Activated T-cell treated with anti-CD3 and anti-CD28 coated beads, Interleukin-2, amount 50 U/mL, for 48 hours (primary cell): ENCODE data around the gene POLR2H.
A peak's percentile ranks its signal among the peaks of the same experiment; 100 is the strongest.

Experiments
- DNase-seq, 2 experiments: peaks; one replicate each; pipeline ENCODE4 v3.0.0-alpha.2; 2020

The POLR2H gene

DNA sequence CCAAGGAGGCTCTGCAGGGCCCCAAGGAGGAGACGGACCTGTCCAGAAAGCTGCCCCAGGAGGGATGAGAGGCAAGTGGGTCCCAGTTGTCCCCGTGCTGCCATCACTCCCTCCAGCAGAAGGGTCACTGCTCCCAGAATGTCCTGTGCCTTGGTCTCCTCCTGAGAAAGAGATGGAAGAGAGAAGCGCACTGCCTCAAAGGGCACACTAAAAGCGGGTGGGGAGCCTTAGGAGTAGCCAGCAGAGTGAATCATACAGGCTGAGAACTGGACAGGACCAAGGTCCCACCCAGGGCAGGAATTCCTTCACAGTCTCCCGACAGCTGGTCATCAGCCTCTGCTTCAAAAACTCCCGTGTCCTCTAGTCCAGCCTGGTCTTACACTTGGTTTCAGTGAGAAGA lies 11.9 kb downstream of the POLR2H start:
- DNase-seq: no peak

DNA sequence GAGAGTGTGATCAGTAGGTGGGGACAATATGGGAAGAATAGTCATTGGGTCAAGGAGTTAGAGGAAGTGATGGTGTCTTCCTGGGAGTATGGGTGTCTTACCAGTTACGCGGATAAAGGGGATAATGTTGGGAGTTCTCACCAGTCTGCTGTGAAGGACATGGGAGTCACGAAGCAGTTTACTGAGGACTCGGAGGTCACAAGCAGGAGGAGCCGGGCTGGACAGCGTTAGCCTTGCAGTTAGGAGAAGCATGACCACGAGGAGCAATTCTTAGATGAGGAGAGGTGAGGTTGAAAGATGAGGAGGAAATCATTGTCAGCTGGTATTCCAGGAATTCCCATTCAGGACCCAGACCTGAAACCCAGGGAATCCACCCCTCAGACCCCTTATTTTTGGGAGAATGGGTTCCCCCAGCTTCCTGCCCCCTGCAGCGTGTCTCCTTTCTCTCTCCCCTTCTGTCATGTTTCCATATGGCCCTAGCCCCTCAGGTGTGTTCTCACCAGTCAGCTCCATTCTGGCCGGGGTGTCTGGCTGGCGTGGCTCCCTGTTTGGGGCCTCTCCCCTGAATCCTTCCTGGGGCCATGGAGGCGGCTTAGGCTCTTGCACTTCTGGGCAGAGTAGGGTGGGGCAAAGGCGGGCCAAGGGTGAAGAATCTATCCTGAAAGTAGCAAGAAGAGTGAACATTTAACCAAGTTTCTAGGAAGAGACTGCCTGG lies 14.4 kb downstream of the POLR2H start:
- no peak for DNase-seq

DNA sequence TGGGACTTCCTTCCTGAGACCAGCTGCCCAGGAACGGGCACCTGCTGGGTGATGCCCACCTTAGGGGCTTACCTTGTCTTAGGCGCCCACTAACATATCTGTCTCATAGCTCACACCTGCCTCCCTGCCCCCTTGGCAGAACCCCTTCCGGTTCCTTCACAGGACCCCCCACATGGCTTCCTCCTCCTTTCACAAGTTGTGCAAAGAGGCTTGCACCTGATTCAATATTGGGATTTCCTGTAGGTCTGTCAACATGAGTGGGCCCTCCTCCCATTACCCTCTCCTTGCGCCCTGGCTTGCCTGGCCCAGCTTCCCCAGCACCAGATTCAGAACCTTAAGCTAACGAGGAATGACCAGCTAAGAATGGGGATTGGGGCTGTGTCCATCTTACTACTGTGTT lies 15.9 kb downstream of the POLR2H start:
- no peak for DNase-seq

DNA sequence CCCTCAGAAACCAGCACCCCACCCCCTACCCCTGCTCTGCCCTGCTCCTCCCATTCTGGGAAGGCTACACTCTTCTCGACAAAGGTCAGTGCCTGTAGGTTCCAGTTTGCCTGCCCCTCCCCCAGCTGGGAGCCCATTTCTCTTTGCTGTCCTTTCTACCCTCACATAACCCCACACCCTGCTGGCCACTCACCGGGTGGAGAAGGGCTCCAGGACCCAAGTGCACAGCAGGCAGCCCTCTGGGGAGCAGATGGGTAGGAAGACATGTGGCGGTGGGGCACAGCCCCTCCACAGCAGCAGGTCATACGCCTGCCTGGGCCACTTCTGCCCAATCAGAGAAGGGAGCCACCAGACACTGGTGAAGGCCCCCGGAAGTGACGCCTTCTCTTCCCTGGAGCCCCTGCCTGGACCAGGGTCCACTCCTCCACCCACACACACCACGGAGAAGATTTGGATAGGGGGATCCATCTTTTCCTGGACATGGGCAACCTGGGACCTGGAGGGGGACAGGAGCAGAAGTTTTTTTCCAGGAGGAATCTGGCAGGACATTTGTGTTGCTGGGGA lies 16.5 kb downstream of the POLR2H start, which contains the start of gene THPO:
THPO (minus strand) TSS at position 326 of the 564 bp plus-strand sequence. CDS start 1,948 bp downstream, outside the sequence.
- DNase-seq: no peak

DNA sequence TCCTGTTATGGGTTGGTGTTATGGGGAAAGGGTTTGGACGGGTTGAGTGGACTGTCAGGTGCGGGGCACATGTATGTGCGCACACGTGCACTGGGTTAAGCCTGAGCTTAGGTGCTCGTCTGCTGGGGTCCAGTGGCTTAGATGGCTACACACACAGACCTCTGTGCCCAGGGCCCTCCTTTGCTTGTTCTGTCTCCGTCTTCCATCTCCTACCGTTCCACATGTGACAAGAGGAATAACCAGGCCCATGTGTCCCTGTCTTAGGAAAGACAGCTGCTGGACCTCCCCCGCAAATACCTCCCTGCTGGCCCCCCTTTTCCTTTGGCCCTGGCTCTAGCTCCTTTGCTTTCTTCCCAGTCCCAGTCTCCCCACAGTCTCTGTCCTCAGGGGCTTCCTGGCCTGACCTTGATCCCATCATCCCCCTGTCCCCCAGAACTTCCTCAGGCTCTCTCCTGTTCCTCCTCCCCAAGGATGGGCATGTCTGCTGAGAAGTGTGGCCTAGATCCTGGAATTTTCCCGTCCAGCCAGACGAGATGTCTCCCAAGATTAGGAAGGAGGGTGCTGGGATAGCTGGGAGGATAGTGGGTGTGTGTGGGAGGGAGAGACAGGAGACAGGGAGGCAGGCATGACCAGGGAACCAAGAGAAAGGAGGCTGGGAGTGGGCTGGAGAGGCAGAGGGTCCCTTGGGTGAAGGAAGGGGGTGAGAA lies 17.3 kb downstream of the POLR2H start:
- no peak for DNase-seq

DNA sequence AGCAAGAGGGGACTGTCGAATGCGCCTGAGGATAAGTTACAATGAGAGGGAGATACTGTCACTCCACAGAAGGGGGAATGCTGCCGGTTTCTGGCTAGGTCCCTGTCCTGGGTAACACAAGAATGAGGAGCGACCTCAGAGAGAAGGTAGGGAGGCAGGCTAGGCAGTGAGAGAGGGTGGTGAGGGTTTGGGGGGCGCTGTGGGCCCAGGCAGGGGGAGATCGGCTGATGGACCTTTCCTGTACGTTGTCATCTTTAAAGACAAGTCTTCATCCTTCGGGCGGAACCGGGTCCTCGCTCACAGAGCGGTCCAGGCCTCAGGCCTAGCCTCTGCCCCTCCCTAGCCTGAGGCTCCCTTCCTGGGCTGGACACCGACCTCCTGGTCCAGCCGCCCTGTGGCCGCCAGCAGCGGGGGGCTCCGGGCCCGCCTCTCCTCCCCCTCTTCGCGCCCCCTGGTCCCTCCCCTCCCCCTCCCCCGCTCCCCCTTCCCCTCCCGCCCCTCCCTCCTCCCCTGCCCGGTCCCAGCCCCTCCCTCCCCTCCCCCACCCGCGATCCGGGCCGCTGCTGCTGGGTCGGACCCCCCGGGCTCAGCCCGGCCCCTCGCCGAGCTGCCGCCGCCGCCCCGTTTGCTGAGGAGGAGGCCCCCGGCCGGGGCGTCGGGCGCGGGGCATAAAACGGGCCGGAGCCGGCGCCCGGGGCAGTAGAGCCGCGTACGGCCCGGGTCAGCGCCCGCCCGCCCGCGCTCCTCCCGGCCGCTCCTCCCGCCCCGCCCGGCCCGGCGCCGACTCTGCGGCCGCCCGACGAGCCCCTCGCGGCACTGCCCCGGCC lies 18.1 kb downstream of the POLR2H start, which contains the start of gene CHRD:
CHRD (plus strand) TSS at position 697 of the 827 bp plus-strand sequence. CDS start 265 bp downstream, outside the sequence.
- no peak for DNase-seq

DNA sequence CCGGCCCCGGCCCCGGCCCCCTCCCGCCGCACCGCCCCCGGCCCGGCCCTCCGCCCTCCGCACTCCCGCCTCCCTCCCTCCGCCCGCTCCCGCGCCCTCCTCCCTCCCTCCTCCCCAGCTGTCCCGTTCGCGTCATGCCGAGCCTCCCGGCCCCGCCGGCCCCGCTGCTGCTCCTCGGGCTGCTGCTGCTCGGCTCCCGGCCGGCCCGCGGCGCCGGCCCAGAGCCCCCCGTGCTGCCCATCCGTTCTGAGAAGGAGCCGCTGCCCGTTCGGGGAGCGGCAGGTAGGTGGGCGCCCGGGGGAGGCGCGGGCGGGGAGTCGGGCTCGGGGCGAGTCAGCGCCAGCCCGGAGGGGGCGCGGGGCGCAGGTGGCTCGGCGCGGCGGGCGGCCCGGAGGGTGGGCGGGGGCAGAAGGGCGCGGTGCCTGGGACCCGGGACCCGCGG lies 18.7 kb downstream of the POLR2H start:
- DNase-seq: peak in 1 of 2 experiments; percentile 46

DNA sequence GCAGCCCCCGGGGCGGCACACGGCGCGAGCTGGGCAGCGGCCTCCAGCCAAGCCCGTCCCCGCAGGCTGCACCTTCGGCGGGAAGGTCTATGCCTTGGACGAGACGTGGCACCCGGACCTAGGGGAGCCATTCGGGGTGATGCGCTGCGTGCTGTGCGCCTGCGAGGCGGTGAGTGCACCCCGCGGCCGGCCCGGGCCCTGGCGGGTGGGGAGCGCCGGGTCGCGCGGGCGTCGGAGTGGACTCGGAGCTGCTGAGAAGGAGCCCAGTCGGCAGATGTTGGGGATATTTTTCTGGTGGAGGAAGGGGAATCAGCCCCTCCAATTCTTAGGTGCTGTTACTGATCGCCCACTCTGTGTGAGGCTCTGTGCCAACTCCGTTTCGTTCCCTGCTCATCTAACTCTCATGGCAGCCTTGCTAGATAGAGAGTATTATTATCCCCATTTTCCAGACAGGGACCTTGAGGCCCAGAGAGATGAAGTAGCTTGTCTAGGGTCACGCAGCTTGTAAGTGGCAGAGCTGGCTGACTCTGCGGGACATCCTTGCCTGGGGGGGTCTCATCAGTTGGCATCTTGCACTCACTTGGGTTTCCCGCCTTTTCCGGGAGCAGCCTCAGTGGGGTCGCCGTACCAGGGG lies 19.2 kb downstream of the POLR2H start:
- peak; percentile 33 to 39 for DNase-seq

DNA sequence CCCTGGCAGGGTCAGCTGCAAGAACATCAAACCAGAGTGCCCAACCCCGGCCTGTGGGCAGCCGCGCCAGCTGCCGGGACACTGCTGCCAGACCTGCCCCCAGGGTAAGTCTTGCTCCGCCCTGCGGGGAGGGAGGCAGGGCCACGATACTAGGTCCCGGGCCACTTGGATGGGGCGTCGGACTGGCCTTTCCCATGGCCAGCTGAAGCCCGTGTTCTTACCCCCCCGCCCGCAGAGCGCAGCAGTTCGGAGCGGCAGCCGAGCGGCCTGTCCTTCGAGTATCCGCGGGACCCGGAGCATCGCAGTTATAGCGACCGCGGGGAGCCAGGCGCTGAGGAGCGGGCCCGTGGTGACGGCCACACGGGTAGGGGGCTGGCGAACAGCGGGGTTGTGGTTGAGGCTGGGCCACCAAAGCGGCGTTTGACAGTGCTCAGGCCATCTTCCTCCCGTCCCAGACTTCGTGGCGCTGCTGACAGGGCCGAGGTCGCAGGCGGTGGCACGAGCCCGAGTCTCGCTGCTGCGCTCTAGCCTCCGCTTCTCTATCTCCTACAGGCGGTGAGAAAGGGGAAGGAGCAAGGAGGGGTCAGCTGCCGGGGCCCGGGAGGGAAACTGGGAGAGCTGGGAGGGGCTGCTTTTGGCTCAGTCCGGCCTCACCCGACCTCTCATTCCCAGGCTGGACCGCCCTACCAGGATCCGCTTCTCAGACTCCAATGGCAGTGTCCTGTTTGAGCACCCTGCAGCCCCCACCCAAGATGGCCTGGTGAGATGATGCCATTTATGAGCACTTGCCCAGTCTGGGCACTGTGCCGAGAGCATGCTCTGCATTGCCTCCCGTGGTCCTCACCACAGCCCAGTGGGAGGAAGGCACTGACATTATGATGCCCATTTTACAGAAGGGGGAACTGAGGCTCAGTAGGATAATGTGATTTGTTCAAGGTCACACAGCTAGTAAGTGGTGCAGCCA lies 20.0 kb downstream of the POLR2H start:
- DNase-seq: peak in 1 of 2 experiments; percentile 40

DNA sequence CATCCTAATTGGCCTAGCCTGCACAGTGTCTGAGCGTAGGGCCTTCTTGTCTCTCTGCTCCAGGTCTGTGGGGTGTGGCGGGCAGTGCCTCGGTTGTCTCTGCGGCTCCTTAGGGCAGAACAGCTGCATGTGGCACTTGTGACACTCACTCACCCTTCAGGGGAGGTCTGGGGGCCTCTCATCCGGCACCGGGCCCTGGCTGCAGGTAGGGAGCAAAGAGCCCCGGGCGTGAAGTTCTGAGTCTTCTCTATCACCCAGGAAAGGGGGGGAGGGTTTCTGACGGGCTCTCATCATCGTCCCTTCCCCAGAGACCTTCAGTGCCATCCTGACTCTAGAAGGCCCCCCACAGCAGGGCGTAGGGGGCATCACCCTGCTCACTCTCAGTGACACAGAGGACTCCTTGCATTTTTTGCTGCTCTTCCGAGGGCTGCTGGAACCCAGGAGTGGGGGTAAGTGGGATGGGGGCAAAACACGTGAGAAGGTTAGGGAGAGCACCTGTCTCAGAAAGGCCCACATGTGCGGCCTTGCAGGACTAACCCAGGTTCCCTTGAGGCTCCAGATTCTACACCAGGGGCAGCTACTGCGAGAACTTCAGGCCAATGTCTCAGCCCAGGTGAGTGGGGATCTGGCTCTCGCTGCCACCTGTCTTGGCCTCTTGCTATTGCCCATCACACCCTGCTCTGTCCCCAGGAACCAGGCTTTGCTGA lies 21.0 kb downstream of the POLR2H start:
- no peak for DNase-seq

DNA sequence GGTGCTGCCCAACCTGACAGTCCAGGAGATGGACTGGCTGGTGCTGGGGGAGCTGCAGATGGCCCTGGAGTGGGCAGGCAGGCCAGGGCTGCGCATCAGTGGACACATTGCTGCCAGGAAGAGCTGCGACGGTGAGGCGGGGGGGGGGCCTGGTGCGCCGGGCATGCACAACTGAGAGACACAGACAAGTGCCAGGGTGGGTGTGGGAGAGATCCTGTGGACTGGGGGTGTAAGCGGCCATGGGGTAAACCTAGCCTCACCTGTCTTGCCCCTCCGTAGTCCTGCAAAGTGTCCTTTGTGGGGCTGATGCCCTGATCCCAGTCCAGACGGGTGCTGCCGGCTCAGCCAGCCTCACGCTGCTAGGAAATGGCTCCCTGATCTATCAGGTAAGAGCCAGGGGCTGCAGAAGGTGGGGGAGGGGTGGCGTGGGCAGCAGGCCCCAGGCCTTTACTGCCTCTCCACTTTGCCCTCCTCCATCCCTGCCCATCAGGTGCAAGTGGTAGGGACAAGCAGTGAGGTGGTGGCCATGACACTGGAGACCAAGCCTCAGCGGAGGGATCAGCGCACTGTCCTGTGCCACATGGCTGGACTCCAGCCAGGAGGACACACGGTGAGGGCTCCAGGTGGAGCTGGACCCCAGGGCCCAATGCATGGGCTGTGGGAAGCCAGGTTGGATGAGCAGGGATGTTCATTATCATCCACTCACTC lies 21.7 kb downstream of the POLR2H start:
- DNase-seq: no peak

DNA sequence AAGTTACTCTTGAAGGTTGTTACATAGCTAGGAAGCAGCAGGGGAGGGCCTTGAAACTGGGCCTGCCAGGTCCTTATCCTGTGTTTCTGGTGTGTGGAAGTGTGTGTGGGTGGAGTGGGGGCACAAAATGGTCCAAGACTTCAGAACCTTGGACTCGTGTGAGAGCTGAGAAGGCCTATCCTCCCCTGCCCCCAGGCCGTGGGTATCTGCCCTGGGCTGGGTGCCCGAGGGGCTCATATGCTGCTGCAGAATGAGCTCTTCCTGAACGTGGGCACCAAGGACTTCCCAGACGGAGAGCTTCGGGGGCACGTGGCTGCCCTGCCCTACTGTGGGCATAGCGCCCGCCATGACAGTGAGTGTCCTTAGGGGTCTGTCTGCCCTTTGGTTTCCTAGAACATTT lies 22.8 kb downstream of the POLR2H start:
- no peak for DNase-seq

DNA sequence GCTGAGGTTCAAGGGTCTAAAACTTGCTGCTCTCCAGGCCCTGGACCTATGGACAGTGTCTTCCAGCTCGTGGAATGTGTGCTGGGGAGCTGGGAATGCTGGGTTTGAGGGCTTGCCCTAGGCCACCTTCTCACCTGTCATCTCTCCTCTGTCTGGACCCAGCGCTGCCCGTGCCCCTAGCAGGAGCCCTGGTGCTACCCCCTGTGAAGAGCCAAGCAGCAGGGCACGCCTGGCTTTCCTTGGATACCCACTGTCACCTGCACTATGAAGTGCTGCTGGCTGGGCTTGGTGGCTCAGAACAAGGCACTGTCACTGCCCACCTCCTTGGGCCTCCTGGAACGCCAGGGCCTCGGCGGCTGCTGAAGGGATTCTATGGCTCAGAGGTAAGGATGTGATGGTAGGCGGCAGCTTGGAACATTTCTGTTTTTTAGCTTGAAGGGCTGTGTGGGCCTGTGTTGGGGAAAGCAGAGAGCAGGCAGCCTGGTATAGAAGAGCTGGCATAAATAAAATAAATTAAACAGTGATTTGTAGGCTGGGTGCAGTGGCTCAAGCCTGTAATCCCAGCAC lies 23.4 kb downstream of the POLR2H start:
- no peak for DNase-seq

DNA sequence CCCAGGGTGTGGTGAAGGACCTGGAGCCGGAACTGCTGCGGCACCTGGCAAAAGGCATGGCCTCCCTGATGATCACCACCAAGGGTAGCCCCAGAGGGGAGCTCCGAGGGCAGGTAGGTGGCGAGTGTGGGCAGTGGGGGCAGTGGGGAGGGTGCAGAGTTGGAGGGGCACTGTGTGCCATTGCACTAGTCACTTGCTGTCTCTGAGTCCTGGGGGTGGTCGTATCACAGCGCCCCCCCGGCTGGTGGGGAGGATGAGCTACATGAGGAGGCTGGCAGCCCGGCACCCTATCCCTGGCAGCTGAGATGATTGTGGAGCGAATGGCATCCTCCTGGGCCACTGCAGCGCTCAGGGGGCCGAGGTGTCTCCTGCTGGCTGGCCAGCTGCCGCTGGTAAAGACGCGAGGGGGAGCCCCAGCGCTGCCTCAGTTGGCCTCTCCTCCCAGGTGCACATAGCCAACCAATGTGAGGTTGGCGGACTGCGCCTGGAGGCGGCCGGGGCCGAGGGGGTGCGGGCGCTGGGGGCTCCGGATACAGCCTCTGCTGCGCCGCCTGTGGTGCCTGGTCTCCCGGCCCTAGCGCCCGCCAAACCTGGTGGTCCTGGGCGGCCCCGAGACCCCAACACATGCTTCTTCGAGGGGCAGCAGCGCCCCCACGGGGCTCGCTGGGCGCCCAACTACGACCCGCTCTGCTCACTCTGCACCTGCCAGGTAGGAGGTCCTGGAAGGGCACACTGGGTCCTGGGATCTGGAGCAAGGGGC lies 24.7 kb downstream of the POLR2H start:
- no peak for DNase-seq

DNA sequence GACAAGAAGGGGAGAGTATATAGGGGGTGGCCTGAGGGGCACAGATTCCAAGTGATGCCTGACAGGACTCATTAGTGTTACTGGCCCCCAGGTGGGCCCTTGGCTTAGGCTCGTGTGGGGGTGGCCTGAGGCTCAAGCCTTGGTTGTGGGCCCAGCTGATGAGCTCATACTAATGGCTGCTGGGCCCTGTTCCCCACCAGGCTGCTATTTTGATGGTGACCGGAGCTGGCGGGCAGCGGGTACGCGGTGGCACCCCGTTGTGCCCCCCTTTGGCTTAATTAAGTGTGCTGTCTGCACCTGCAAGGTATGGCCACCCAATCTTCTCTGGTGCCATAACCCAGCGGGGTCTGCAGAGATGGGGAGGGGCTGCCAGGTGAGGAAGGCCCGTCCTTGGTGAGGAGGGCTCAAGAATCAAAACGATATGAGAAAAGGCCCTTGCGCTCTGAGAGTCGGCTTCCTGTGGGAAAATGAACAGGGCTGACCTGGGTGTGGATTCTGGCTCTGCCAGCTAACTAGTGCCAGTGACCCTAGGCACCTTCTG lies 25.7 kb downstream of the POLR2H start:
- DNase-seq: no peak

DNA sequence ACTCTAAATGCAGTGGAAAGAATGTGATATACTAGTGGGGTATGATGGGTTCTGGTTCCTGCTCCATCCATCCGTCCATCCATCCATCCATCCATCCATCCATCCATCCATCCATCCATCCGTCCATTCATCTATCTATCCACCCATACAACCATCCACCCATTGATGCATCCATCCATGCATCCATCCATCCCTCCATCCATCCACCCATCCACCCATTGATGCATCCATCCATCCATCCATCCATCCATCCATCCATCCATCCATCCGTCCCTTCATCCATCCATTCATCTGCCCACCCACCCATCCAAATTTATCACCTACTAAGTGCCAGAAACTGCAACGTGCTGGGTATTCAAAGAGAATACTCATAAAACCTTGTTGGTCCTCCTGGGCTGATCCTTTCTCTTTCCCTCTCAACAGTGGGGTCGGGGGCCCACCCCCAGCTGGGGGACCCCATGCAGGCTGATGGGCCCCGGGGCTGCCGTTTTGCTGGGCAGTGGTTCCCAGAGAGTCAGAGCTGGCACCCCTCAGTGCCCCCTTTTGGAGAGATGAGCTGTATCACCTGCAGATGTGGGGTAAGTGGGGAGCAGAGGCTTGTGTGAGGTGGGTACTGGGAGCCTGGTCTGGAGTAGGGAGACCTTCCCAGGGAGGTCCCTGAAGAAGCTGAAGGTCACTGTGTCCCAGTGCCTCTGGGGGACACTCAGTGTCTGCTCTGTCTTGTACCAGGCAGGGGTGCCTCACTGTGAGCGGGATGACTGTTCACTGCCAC lies 26.8 kb downstream of the POLR2H start:
- DNase-seq: no peak

DNA sequence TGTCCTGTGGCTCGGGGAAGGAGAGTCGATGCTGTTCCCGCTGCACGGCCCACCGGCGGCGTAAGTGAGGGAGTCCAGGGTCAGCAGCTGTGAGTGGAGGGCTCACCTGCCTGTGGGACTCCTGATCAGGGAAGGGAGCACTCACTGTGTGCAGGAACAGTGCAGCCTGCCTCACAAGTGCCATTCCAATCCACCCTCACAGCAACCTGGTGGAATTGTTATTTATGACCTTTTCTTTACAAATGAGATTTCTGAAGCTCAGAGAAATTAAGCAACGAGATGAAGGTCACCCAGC lies 27.4 kb downstream of the POLR2H start:
- no peak for DNase-seq

DNA sequence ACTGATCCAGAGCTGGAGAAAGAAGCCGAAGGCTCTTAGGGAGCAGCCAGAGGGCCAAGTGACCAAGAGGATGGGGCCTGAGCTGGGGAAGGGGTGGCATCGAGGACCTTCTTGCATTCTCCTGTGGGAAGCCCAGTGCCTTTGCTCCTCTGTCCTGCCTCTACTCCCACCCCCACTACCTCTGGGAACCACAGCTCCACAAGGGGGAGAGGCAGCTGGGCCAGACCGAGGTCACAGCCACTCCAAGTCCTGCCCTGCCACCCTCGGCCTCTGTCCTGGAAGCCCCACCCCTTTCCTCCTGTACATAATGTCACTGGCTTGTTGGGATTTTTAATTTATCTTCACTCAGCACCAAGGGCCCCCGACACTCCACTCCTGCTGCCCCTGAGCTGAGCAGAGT lies 27.9 kb downstream of the POLR2H start:
- no peak for DNase-seq
